RPMI7951 (cell line): ENCODE results near the gene VSNL1. TPM values are rescaled to one million over a fixed set of nuclear protein-coding genes. Genes with fewer than 3 reads are reported as not detected.
"Not testable (repeated sequence)": the region's sequence is repeated elsewhere in the genome, so short reads cannot be mapped to it uniquely, and the experiment has no call there.

ENCODE experiments used
- DNase-seq: peaks from one replicate; pipeline ENCODE4 v3.0.0-alpha.2; 2012; ENCODE audit warnings: low read depth
- total RNA-seq: library from RNA; depleted of rRNA; stranded (reverse); fragments of >200 nt; shearing (Covaris generic); gene quantifications from 2 replicates; pipeline ENCODE4 v1.2.3, GENCODE V29; 2014

Gene VSNL1
- total RNA-seq, 1 experiment from 2014 or later: not detected

- no peak for DNase-seq
These were observed 2.0 kb downstream of the VSNL1 start for GRCh38 chr2:17542471-17542870.

GRCh38 chr2:17543131-17543660, 2.7 kb downstream of the VSNL1 start:
- DNase-seq: no peak

GRCh38 chr2:17543848-17544247, 3.4 kb downstream of the VSNL1 start:
- no peak for DNase-seq

DNA sequence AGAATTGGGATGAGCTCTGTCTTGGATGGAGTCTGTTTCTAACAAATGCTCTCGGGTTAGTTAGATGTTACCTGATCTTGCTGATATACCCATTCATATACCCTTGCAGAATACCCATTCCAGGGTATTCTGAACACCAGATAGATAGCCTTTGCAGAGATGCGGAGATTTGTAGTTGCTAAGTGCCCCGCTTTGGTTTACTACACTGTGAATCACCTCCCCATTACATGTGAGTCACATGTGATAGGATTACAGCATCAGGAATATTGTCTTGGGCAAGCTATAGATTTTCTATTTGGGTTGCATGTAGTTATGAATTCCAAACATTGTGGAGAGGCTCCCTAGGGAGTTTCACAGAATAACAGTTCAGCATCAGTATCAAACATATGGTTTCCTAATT, 3.8 kb downstream of the VSNL1 start:
- DNase-seq: no peak

DNA sequence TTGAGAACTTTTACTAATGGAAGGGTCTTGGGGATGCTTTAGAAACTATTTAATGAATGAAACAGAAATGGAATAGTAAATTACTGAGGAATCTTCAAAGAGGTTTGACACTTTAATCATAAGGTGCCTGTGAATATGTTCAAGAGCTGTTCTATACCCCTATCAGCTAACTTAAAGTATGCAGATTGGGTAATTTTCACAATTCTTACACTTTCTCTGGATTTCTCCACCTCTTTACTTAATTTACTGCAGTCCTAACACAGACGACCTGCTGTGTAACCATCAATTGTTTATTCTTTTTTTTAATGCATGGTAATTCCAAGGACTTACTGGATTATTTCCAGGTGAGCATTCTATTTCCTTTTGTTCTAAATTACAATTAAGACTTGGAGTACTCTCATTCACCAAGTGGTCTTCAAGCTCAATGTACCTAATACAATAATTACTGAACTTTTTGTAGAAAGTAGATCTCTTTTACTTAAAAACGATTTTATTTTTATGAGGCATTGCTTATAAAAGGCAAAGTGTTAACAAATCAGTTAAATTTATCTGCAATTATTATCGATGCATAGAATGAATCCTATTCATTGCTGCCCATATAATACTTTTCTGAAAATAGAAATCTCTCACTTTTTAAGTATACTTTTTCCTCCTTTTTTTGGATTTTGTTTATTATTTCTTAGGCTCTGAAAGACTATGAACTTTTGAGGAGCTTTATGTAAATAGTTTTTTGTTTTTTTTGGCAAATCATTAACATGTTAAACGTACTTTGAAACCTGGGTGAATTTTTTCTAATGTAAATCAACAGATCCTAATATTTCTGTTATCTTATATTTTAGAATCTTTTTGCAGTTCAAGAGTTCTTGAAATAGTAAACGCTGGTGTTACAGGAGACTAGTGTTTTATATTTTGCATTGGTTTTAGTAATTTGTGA, 5.5 kb downstream of the VSNL1 start:
- no peak for DNase-seq

GRCh38 chr2:17547237-17547636, 6.7 kb downstream of the VSNL1 start:
- no peak for DNase-seq

GRCh38 chr2:17547737-17548136, 7.2 kb downstream of the VSNL1 start:
- no peak for DNase-seq

DNA sequence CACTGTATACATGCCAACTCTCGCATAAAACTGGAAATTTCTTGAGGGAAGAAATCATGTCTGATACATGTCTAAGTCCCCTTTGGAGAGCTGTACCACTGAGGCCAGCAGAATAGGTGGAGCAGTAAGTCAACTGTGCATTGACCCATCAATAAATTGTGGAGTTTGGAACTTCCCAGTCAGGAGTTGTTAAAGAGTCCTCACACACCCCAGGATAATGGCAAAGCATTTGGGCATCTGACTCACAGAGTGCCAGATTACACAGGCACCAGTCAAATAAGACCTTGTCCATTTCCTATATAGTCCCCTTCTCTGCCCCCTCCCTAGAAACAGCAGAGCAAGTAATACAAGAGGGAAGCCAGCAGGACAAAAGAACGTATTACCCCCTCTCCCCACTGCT, 10.4 kb downstream of the VSNL1 start:
- no peak for DNase-seq

GRCh38 chr2:17555150-17555549, 14.7 kb downstream of the VSNL1 start:
- DNase-seq: no peak

GRCh38 chr2:17557596-17557995, 17.1 kb downstream of the VSNL1 start:
- DNase-seq: no peak

DNA sequence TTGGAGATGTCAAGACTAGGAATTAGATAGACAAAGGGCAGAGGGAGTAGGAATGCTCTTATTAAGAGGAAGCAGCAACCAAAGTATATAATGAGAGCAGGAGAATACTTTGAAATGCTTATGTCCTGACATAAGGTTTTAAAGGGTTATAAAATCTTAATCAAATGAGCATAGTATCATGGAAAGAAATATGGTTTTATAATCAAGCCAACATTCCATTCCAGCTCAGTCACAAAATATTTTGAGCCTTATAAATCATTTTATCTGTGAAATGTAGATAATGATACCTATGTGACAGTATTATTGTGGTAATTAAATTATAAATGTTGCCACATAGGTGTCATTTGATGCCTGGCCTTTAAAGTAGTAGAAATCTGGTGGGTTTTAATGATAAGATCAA, 17.6 kb downstream of the VSNL1 start:
- DNase-seq: no peak

DNA sequence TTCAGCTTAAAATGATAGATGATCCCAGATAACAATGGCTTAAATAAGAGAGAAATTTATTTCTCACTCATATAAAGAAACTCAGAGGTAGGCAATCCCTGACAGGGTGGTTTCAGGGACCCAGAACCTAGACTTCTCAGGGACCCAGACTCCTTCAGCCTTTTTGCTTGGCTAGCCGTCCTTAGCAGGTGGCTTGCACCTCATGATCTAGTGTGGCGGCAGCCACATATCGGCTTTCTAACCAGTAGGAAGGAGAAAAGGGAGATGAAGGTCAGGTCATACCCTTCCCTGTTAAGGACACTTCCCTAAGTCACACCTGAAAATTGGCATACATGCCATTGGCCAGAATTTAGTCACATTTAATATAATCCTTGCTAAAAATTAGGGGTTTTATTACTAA, 18.4 kb downstream of the VSNL1 start:
- no peak for DNase-seq

GRCh38 chr2:17565726-17566125, 25.2 kb downstream of the VSNL1 start:
- DNase-seq: not testable (repeated sequence)

DNA sequence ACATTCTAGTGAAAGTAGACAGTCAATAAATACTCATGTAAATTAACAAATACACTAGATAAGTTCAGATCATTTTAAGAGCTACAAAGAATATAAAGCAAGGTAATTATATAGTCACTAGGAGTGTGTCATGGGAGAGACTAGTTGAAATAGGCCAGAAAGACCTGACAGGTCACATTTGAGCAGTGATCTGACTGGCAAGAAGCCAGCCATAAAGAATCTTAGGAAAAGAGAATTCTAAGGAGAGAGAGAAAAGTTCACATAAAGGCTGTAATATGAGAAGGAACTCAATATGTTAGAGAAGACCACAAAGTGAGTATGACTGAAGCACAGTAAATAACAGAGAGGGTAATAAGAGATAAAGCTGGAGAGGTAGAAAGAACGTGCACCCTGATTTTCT, 31.2 kb downstream of the VSNL1 start:
- no peak for DNase-seq

- no peak for DNase-seq
These were observed 32.7 kb downstream of the VSNL1 start for GRCh38 chr2:17573085-17573803.

DNA sequence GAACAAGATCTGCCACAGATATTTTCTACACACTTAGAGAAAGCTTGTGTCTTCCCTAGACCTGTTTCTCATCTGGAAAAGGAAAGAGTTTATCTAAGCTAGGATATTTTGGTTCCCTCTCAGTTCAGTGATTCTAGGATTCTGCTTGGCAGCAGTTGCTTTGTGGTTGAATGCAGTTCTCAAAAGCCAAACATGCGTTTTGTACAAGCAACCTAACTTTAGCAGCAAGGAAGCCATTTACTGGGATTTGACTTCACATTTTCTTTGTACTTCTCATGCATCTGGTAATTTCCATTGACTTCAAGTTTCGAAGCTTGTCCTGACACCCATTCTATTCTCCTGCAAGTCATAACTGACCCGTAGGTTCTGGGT, 33.3 kb downstream of the VSNL1 start:
- no peak for DNase-seq

DNA sequence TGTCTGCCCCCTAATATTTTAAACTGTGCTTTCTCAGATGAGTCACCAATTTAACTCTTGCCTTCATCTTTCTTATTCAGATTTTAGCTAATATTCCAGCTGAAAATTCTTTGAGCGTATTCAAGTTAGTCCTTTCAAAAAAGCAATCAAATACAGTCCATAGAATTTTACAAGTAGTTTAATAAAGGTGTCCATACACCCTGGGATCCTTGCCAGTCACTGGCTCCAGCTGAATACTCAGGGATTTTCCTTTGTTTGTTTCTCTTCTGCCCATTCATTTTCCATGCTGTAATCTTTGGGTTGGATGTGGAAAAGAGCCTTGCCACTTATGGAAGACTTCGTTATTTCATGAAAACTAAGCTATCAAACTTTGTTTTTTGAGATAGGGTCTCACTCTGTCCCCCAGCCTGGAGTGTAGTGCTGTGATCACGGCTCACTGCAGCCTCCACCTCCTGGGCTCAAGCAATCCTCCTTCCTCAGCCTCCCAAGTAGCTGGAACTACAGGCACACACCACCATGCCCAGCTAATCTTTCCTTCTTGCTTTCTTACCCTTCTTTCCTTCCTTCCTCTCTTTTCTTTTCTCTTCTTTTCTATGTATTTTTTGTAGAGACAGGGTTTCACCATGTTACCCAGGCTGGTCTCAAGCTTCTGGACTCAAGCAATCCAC, 34.0 kb downstream of the VSNL1 start:
- no peak for DNase-seq

GRCh38 chr2:17576802-17577201, 36.3 kb downstream of the VSNL1 start:
- no peak for DNase-seq

- DNase-seq: no peak
These were observed 38.0 kb downstream of the VSNL1 start for GRCh38 chr2:17578466-17578928.

DNA sequence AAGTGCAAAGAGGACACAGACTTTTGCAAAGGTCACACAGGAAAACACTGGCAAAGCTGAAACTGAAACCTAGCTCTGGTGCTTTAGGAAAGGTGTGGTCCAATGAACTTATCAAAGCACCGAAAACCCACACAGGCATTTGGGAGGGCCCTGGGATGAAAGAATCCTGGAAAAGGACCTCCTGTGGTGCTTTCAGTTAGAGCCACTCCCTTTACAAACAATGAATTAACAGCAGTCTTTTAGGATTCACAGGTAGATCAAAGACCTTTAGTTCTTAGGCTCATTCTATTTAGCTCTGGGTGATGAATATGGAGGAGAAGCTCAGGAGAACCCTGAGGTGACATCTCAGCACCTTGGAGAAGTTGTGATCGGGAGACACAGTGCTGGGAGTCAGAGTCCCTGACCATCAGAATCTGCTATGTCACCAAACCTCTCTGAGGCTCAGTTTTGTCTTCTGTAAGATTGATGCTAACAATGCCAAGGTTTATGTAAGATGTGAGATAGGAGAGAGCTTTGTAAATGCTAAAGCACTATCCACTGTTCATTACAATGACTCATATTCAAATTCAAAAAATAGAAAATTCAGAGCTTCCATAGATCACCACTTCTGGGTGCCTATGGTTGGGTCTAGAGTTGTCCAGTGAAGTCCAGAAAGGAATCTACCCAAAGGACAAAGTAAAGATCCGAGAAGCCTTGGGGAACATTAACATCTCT, 39.3 kb downstream of the VSNL1 start:
- no peak for DNase-seq

- DNase-seq: no peak
These were observed 39.8 kb downstream of the VSNL1 start for GRCh38 chr2:17580319-17580715.

- no peak for DNase-seq
These were observed 41.3 kb downstream of the VSNL1 start for GRCh38 chr2:17581831-17582230.
